ENCODE data around the gene STK36. TPM values are rescaled to one million over a fixed set of nuclear protein-coding genes. Genes with fewer than 3 reads are reported as not detected.
"Not testable (repeated sequence)": the region's sequence is repeated elsewhere in the genome, so short reads cannot be mapped to it uniquely, and the experiment has no call there.

The STK36 gene
- total RNA-seq, 1 donor from 2014 or later = 3.9 TPM

DNA sequence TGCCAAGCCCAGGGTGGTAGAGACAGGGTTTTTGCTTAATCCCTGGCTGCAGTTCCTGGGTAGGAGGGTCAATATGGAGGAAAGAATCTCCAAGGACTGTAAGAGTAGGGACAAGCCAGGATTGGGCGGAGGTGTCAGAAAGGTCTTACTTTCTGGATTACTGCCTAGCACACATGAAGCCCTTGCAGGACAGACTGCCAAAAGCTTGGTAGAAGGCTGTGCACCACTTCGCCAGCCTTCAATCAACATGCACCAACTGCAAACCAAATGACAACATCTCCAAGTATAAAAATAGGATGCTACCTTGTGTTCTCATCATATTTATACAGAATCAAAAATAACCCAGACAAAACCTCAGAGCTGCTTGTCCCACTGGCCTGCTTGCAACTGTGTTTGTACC is 16.1 kb upstream of the STK36 start:
- DNase-seq (no peak), ATAC-seq (ENCODE audit: poor library complexity) (peak; percentile 59)
- intact Hi-C loops (cut with DNase I) = loop anchor here (10.0 kb wide), 1 partner anchor 91 kb away; the partner anchor contains the start of genes CNOT9 and USP37

DNA sequence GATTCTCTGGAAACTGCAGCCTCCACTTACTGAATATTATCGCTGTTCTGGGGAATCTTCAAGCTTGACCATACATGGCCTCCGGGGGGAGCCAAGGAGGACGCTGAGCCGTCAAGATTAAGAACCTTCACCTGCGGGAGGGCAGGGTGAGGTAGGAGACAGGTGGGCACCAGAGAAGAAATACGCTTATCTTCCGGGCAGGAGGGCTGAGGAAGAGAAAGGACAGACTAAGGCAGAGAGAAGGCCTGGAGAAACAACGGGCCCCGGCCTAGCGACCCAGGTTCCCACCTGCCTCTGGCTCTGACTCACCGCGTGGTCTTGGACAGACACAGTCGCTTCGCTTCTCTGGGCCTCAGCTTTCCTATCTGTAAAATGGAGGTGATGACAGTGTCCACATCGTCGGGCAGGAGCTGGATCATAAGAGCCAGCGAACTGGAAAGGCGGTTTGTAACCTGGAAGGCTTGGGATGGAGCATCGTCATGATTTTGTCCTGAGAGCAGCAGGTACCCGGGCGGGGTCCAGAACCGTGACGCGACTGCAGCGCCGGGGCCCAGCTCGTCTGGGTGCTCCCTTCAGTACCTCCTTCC is 13.1 kb upstream of the STK36 start:
- no peak for DNase-seq
- intact Hi-C loops (cut with DNase I) = loop anchor here (10.0 kb wide), 1 partner anchor 94 kb away; the partner anchor contains the start of genes CNOT9 and USP37
- no peak for ATAC-seq (ENCODE audit: poor library complexity)

GRCh38 chr2:218659258-218659987 is 12.5 kb upstream of the STK36 start, which contains the start of the genes BCS1L and ZNF142:
Gene BCS1L, plus strand, starts transcription at chr2:218659683. Its CDS starts 1,305 bp downstream, at chr2:218660988.
Gene ZNF142, minus strand, starts transcription at chr2:218659623. Its CDS starts 3,194 bp downstream, at chr2:218656429.
- peak; percentile 96 for DNase-seq
- intact Hi-C loops (cut with DNase I) = loop anchor here (10.0 kb wide), 1 partner anchor 95 kb away; the partner anchor contains the start of genes CNOT9 and USP37
- peak; percentile 96 for ATAC-seq (ENCODE audit: poor library complexity)

DNA sequence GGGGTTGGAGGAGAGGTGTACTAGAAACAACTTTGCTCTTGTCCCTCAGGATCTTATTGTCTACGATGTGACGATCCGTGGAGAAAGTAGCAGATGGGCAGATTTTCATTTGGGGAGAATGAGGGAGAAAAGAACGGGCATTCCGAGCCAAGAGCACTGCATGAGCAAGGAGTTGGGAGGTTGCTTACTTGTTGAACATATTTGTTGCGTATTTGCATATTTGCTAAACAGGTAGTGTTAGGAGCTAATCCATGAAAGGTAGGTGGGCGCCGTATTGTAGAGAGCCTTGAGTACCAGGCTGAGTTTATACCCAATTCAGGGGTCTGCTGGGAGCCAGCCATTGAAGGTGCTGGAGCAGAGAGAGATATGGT is 11.9 kb upstream of the STK36 start:
- no peak for ATAC-seq (ENCODE audit: poor library complexity)
- intact Hi-C loops (cut with DNase I) = loop anchor here (10.0 kb wide), 1 partner anchor 95 kb away; the partner anchor contains the start of genes CNOT9 and USP37
- DNase-seq = no peak

DNA sequence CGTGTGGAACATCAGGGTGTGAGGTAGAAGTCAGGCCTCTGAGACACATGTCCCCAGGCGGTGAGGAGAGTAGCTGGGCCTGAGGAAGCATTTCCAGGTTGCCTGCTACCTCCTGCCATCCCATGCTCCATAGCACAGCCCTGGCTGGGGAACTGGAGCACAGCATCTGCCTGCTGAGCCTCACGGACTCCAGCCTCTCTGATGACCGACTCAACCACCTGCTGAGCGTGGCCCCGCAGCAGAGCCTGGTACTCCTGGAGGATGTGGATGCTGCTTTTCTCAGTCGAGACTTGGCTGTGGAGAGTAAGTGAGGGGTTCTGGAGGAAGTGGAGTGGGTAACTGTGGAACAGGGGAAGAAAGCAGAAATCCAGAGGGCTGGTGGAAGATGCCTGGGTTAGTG is 9.5 kb upstream of the STK36 start:
- no peak for ATAC-seq (ENCODE audit: poor library complexity)
- intact Hi-C loops (cut with DNase I) = no loop called here
- no peak for DNase-seq

DNA sequence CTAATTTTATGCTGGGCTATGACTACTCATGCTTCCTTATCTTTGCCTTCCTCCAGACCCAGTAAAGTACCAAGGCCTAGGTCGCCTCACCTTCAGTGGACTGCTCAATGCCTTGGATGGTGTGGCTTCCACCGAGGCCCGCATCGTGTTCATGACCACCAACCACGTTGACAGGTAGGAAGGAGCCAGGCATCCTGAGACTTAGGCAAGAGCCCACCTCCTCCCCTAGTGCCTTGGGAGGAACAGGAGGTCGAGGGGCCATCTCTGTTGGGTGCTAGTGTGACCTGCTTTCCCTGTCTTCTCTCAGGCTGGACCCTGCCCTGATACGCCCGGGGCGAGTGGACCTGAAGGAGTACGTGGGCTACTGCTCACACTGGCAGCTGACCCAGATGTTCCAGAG is 9.1 kb upstream of the STK36 start:
- ATAC-seq (ENCODE audit: poor library complexity) (no peak), DNase-seq (no peak)
- intact Hi-C loops (cut with DNase I) = no loop called here

GRCh38 chr2:218663901-218664300 is 8.0 kb upstream of the STK36 start:
- intact Hi-C loops (cut with DNase I) = no loop called here
- DNase-seq (no peak), ATAC-seq (ENCODE audit: poor library complexity) (no peak)

DNA sequence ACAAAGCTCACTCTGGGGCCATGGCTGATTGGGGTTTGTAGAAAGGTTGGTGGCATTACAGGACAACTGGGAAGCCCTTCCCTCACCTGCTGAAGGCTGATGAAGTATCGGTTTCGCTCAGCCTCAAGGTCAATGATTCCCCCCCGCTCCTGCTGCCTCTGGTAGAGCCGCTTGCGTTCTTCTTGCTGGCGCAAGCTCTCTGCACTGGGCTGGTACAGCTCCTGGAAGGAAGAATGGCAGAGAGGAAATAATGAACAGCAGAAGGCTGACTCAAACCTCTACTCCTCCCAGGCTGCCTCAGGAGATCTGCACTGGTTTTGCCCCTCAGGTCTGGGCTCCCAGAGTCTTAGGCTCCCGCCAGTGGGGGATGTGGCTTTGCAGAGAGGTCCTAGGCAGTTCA is 7.2 kb upstream of the STK36 start:
- DNase-seq = no peak
- ATAC-seq (ENCODE audit: poor library complexity) = no peak
- intact Hi-C loops (cut with DNase I) = no loop called here

GRCh38 chr2:218671097-218671653 is 711 bp upstream of the STK36 start:
- ATAC-seq (ENCODE audit: poor library complexity) (no peak), DNase-seq (no peak)
- intact Hi-C loops (cut with DNase I) = no loop called here

- no peak for DNase-seq
- intact Hi-C loops (cut with DNase I) = no loop called here
- peak; percentile 46 for ATAC-seq (ENCODE audit: poor library complexity)
Measured at GRCh38 chr2:218679119-218679518, 7.2 kb downstream of the STK36 start.

- ATAC-seq (ENCODE audit: poor library complexity) = no peak
- intact Hi-C loops (cut with DNase I) = no loop called here
Measured at GRCh38 chr2:218680061-218680460, 8.2 kb downstream of the STK36 start.

DNA sequence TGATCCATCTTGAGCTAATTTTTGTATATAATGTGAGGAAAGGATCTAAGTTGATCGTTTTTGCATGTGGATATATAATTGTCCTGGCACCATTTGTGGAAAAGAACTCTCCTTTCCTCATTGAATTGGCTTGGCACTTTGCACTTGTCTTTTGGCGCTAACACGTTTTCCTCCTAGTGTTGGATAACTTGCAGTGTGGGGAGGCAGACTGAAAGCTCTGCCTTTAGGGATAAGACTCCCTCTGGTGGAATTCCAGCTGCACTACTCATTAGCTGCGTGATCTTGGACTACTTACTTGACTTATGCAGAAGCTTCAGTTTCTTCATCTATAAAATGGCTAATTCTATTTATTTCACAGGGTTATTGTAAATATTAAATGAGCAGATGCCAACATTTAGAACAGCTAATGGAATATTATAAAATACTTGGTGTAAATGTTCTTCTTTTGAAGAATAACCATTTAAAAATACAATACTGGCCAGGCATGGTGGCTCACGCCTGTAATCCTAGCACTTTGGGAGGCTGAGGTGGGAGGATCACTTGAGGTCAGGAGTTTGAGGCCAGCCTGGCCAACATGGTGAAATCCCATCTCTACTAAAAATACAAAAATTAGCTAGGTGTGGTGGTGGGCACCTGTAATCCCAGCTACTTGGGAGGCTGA is 15.6 kb downstream of the STK36 start:
- ATAC-seq (ENCODE audit: poor library complexity) = peak; percentile 93
- DNase-seq; intact Hi-C loops (cut with DNase I): not testable (repeated sequence)

More at GRCh38 chr2:218680061-218680460, 8.2 kb downstream of the STK36 start:
- DNase-seq = no peak

- DNase-seq (no peak), ATAC-seq (ENCODE audit: poor library complexity) (no peak)
- intact Hi-C loops (cut with DNase I) = no loop called here
Measured at GRCh38 chr2:218691234-218691633, 19.3 kb downstream of the STK36 start.

DNA sequence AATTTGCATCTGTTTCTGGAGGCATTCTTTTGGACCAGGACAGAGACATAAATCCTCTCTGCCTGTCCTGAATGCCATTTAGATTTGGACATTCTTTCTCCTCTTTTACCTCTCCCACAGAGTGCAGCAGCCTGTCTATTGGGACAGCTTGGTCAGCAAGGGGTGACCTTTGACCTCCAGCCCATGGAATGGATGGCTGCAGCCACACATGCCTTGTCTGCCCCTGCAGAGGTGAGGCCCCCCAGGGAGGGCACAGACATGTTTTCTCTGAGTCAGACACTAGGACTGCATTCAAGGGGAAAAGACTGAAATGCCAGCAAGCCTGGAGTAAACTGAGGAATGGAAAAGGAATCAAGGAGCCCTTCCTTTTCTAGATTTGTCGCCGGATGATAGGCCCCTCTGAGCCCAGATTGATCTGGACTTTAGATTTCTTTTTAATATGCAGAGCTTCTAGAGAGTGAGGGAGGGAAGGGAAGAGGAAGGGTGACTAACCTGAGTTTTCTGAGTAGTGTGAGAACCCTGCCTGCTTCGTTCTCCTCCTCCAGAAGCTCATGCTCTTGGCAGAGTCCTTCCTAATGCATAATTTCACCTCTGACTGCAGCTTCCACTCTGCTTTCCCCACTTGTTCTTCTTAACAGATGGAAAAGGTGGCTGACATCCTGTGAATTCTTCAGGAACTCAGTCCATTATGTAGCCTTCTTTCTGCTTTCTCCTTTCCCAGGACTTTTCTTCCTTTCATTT is 22.7 kb downstream of the STK36 start:
- intact Hi-C loops (cut with DNase I) = no loop called here
- ATAC-seq (ENCODE audit: poor library complexity) = no peak
- no peak for DNase-seq

- ATAC-seq (ENCODE audit: poor library complexity) (no peak), DNase-seq (no peak)
- intact Hi-C loops (cut with DNase I) = no loop called here
Measured at GRCh38 chr2:218698885-218699284, 27.0 kb downstream of the STK36 start.

- ATAC-seq (ENCODE audit: poor library complexity) = peak; percentile 48
- intact Hi-C loops (cut with DNase I) = no loop called here
- no peak for DNase-seq
Measured at GRCh38 chr2:218701806-218702205, 29.9 kb downstream of the STK36 start.

- ATAC-seq (ENCODE audit: poor library complexity) = no peak
- no peak for DNase-seq
- intact Hi-C loops (cut with DNase I) = no loop called here
Measured at GRCh38 chr2:218703341-218703740, 31.5 kb downstream of the STK36 start.

GRCh38 chr2:218708086-218708485 is 36.2 kb downstream of the STK36 start:
- ATAC-seq (ENCODE audit: poor library complexity) (no peak), DNase-seq (no peak)
- intact Hi-C loops (cut with DNase I) = no loop called here

- no peak for DNase-seq
- intact Hi-C loops (cut with DNase I) = loop anchor here (5.0 kb wide), 1 partner anchor 142 kb away; no protein-coding TSS in a partner anchor
- ATAC-seq (ENCODE audit: poor library complexity) = no peak
Measured at GRCh38 chr2:218709908-218710307, 38.0 kb downstream of the STK36 start.
